ENCODE results near the gene IL25. TPM values are rescaled to one million over a fixed set of nuclear protein-coding genes. Genes with fewer than 3 reads are reported as not detected.

IL25 gene
- total and polyA plus RNA-seq, 2 of the 13 experiments (the other 11 are each of a cell fraction or from before 2014, with no cell fraction given), result not detected

GRCh38 chr14:23327947-23328744, 44.5 kb upstream of the IL25 start (continued):
- TF ChIP-seq ZBED4 (CRISPR knock-in tag; IDR thresholded peaks at IDR 0.05; ENCODE audit: borderline replicate concordance) (peak; percentile 67; the same call in 1 of the 2 replicates), ATF2 (CRISPR knock-in tag; IDR thresholded peaks at IDR 0.05) (peak; percentile 69), XBP1 (CRISPR knock-in tag; IDR thresholded peaks at IDR 0.05) (no peak), IKZF4 (CRISPR knock-in tag; IDR thresholded peaks at IDR 0.05; ENCODE audit: borderline replicate concordance, low read depth, not compliant biosample characterization) (peak; percentile 72), ZNF556 (CRISPR knock-in tag; IDR thresholded peaks at IDR 0.05; ENCODE audit: borderline replicate concordance) (no peak), MNT (IDR thresholded peaks at IDR 0.05) (no peak), ZSCAN31 (CRISPR knock-in tag; IDR thresholded peaks at IDR 0.05; ENCODE audit: low read depth) (no peak), ZMYM4 (CRISPR knock-in tag; IDR thresholded peaks at IDR 0.05) (no peak), AHR (CRISPR knock-in tag; IDR thresholded peaks at IDR 0.05) (no peak), KAT2B (IDR thresholded peaks at IDR 0.05; ENCODE audit: borderline replicate concordance, low read depth, low read length) (no peak), NR2C2 (CRISPR knock-in tag; IDR thresholded peaks at IDR 0.05; ENCODE audit: borderline replicate concordance) (no peak; the same call in 1 of the 2 replicates), FLYWCH1 (CRISPR knock-in tag; IDR thresholded peaks at IDR 0.05) (no peak), ZBTB3 (CRISPR knock-in tag; IDR thresholded peaks at IDR 0.05; ENCODE audit: borderline replicate concordance, low read depth) (no peak), BCLAF1 (IDR thresholded peaks at IDR 0.05) (no peak), PHF8 (CRISPR knock-in tag; IDR thresholded peaks at IDR 0.05) (no peak), ZNF329 (CRISPR knock-in tag; IDR thresholded peaks at IDR 0.05; ENCODE audit: low read depth) (no peak), ZFP41 (CRISPR knock-in tag; IDR thresholded peaks at IDR 0.05; ENCODE audit: borderline replicate concordance) (no peak), MXD3 (CRISPR knock-in tag; IDR thresholded peaks at IDR 0.05) (no peak), HNRNPLL (IDR thresholded peaks at IDR 0.05; ENCODE audit: low read depth, low read length, poor library complexity, severe bottlenecking) (no peak)

All from HepG2 (cell line).